K562 (cell line): ENCODE results near the gene GRIN2A.

ENCODE experiments used
- EP300 ChIP-seq: IDR thresholded peaks from 2 replicates; pipeline ENCODE4 v1.6.1; 2012; ENCODE audit warnings: low read length, improper control_type of control experiment
- EWSR1 ChIP-seq: fragments of 450-650 bp; IDR thresholded peaks from 2 replicates; pipeline ENCODE4 v1.6.1; 2018; ENCODE audit warnings: borderline replicate concordance, mild to moderate bottlenecking, low read depth, moderate library complexity; ENCODE audit not compliant: partially characterized antibody
- EZH2 ChIP-seq: IDR thresholded peaks from 2 replicates; pipeline ENCODE4 v1.6.1; 2012; ENCODE audit warnings: low read depth, mild to moderate bottlenecking, inconsistent platforms, low read length, borderline replicate concordance
- MIER1 ChIP-seq: fragments of 450-650 bp; IDR thresholded peaks from 2 replicates; pipeline ENCODE4 v1.6.1; 2016; ENCODE audit warnings: antibody characterized with exemption, mild to moderate bottlenecking, low read depth
- NFIC ChIP-seq: fragments of 450-650 bp; IDR thresholded peaks from 2 replicates; pipeline ENCODE4 v1.6.1; 2017; ENCODE audit warnings: mild to moderate bottlenecking, inconsistent platforms
- RAD51 ChIP-seq: fragments of 450-650 bp; IDR thresholded peaks from 2 replicates; pipeline ENCODE4 v1.7.1; 2016; ENCODE audit warnings: low read depth, mild to moderate bottlenecking, borderline replicate concordance
- ZFX ChIP-seq: sonication (generic); formaldehyde crosslinking; IDR thresholded peaks from 2 replicates; pipeline ENCODE4 v1.8.0; 2022; ENCODE audit warnings: mild to moderate bottlenecking, missing genetic modification reagents, moderate library complexity
- ZKSCAN1 ChIP-seq: fragments of 150-350 bp; IDR thresholded peaks from 2 replicates; pipeline ENCODE4 v1.6.1; 2016; ENCODE audit warnings: low read depth, low read length
- TF ChIP-seq, protein P1 (sequence below): sonication (generic); formaldehyde crosslinking; IDR thresholded peaks from 2 replicates; pipeline ENCODE4 v1.8.0; 2022; ENCODE audit warnings: missing genetic modification reagents, mild to moderate bottlenecking, borderline replicate concordance
- TF ChIP-seq, protein P2 (sequence below): sonication (generic); formaldehyde crosslinking; IDR thresholded peaks from 2 replicates; pipeline ENCODE4 v1.9.0; 2022; ENCODE audit warnings: mild to moderate bottlenecking, missing genetic modification reagents
- TF ChIP-seq, protein P3 (sequence below), 3 experiments: IDR thresholded peaks in 2 of 3; conservative IDR thresholded peaks in 1 of 3; 2 replicates each; pipeline ENCODE4 v1.5.1; 2011 to 2012; ENCODE audit warnings: low read length in 3 of 3, mild to moderate bottlenecking in 3 of 3, control low read depth in 2 of 3, improper control_type of control experiment in 1 of 3, inconsistent platforms in 1 of 3, low read depth in 1 of 3, mixed read lengths in 1 of 3, moderate library complexity in 1 of 3; ENCODE audit not compliant: insufficient read depth in 2 of 3
- TF ChIP-seq, protein P4 (sequence below), 2 experiments: fragments of 450-650 bp; formaldehyde crosslinking in 1 of 2; IDR thresholded peaks; 2 replicates each; pipeline versions ENCODE4 v1.4.0 to v1.6.1; 2014 to 2020; ENCODE audit warnings: mild to moderate bottlenecking in 2 of 2, borderline replicate concordance in 1 of 2, low read depth in 1 of 2

DNA sequence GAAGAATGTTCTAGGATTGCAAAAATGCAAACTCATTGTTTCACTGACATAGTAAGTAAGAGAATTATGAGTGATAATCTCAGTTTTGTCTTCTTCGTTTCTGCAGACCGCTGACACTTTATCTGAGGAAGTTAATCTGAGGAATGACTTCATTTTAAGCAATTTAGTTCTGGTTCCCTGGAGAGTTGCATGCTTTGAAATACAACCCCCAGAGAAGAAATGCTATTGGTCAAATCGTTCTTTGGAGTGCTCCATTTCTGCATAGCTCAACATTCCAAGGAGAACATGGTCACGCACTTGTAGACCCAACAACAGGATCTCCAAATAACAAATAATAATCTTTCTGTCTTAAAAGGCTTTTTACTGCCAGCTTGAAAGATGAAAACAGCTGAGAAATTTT is 427.1 kb downstream of the GRIN2A start:
- TF ChIP-seq, protein P1, sequence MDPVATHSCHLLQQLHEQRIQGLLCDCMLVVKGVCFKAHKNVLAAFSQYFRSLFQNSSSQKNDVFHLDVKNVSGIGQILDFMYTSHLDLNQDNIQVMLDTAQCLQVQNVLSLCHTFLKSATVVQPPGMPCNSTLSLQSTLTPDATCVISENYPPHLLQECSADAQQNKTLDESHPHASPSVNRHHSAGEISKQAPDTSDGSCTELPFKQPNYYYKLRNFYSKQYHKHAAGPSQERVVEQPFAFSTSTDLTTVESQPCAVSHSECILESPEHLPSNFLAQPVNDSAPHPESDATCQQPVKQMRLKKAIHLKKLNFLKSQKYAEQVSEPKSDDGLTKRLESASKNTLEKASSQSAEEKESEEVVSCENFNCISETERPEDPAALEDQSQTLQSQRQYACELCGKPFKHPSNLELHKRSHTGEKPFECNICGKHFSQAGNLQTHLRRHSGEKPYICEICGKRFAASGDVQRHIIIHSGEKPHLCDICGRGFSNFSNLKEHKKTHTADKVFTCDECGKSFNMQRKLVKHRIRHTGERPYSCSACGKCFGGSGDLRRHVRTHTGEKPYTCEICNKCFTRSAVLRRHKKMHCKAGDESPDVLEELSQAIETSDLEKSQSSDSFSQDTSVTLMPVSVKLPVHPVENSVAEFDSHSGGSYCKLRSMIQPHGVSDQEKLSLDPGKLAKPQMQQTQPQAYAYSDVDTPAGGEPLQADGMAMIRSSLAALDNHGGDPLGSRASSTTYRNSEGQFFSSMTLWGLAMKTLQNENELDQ (CRISPR knock-in tag): no peak
- TF ChIP-seq EZH2 (no peak), MIER1 (no peak), ZFX (no peak), EWSR1 (no peak), RAD51 (no peak), EP300 (no peak), ZKSCAN1 (no peak), NFIC (no peak)
- TF ChIP-seq, protein P2, sequence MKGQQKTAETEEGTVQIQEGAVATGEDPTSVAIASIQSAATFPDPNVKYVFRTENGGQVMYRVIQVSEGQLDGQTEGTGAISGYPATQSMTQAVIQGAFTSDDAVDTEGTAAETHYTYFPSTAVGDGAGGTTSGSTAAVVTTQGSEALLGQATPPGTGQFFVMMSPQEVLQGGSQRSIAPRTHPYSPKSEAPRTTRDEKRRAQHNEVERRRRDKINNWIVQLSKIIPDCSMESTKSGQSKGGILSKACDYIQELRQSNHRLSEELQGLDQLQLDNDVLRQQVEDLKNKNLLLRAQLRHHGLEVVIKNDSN (CRISPR knock-in tag): no peak
- TF ChIP-seq, protein P3, sequence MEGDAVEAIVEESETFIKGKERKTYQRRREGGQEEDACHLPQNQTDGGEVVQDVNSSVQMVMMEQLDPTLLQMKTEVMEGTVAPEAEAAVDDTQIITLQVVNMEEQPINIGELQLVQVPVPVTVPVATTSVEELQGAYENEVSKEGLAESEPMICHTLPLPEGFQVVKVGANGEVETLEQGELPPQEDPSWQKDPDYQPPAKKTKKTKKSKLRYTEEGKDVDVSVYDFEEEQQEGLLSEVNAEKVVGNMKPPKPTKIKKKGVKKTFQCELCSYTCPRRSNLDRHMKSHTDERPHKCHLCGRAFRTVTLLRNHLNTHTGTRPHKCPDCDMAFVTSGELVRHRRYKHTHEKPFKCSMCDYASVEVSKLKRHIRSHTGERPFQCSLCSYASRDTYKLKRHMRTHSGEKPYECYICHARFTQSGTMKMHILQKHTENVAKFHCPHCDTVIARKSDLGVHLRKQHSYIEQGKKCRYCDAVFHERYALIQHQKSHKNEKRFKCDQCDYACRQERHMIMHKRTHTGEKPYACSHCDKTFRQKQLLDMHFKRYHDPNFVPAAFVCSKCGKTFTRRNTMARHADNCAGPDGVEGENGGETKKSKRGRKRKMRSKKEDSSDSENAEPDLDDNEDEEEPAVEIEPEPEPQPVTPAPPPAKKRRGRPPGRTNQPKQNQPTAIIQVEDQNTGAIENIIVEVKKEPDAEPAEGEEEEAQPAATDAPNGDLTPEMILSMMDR (IDR thresholded peaks at IDR 0.05 in 2 of 3, conservative IDR thresholded peaks at IDR 0.05 in 1 of 3; ENCODE audit: insufficient read depth in 2 of 3, low read depth in 1 of 3, low read length in 3 of 3): no peak
- TF ChIP-seq, protein P4, sequence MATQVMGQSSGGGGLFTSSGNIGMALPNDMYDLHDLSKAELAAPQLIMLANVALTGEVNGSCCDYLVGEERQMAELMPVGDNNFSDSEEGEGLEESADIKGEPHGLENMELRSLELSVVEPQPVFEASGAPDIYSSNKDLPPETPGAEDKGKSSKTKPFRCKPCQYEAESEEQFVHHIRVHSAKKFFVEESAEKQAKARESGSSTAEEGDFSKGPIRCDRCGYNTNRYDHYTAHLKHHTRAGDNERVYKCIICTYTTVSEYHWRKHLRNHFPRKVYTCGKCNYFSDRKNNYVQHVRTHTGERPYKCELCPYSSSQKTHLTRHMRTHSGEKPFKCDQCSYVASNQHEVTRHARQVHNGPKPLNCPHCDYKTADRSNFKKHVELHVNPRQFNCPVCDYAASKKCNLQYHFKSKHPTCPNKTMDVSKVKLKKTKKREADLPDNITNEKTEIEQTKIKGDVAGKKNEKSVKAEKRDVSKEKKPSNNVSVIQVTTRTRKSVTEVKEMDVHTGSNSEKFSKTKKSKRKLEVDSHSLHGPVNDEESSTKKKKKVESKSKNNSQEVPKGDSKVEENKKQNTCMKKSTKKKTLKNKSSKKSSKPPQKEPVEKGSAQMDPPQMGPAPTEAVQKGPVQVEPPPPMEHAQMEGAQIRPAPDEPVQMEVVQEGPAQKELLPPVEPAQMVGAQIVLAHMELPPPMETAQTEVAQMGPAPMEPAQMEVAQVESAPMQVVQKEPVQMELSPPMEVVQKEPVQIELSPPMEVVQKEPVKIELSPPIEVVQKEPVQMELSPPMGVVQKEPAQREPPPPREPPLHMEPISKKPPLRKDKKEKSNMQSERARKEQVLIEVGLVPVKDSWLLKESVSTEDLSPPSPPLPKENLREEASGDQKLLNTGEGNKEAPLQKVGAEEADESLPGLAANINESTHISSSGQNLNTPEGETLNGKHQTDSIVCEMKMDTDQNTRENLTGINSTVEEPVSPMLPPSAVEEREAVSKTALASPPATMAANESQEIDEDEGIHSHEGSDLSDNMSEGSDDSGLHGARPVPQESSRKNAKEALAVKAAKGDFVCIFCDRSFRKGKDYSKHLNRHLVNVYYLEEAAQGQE (IDR thresholded peaks at IDR 0.05; ENCODE audit: borderline replicate concordance): no peak
- TF ChIP-seq, protein P4 (CRISPR knock-in tag; IDR thresholded peaks at IDR 0.05; ENCODE audit: low read depth): no peak
